ENCODE results near the gene RFLNA. TPM values are rescaled to one million over a fixed set of nuclear protein-coding genes. Genes with fewer than 3 reads are reported as not detected.

RFLNA gene
- total and polyA plus RNA-seq, 2 donors (not counting 1 experiment from before 2014, with no cell fraction given): not detected

GRCh38 chr12:124326871-124327270 lies 32.0 kb downstream of the RFLNA start:
- TF ChIP-seq EZH2 (IDR thresholded peaks at IDR 0.05; ENCODE audit: borderline replicate concordance, insufficient read depth, low read depth, low read length, poor library complexity, severe bottlenecking): no peak
- no peak for TF ChIP-seq CTCF (IDR thresholded peaks at IDR 0.05)
- no peak overlapping the region for H3K4me2 ChIP-seq (replicated peaks; ENCODE audit: low read depth, low read length, poor library complexity, severe bottlenecking)
- H3K27ac Mint-ChIP-seq: no peak overlapping the region
- H2AFZ ChIP-seq (ENCODE audit: insufficient read depth, low read depth, low read length, poor library complexity, severe bottlenecking): no peak overlapping the region
- H3K4me3 ChIP-seq (ENCODE audit: control extremely low read depth in 1 of 5, extremely low read depth in 1 of 5, insufficient read depth in 1 of 5, low read depth in 2 of 5, low read length in 4 of 5): no peak overlapping the region
- no peak overlapping the region for H3K27ac ChIP-seq (ENCODE audit: low read length in 2 of 2)
- ChIA-PET CTCF (no interaction called here), POLR2A (no interaction called here)
- intact Hi-C loops (cut with micrococcal nuclease): no loop called here
- H3K4me3 Mint-ChIP-seq: no peak overlapping the region
- H3K9me3 Mint-ChIP-seq (ENCODE audit: insufficient read depth): peaks cover 4% of the 10 kb centered on the region
- H3K9me3 ChIP-seq (ENCODE audit: control extremely low read depth in 1 of 3, control insufficient read depth in 2 of 3, insufficient read depth in 1 of 3, low read length in 2 of 3): peaks cover 0 to 41% (median 13%) of the 10 kb centered on the region in 3 donors
- H3K9ac ChIP-seq (ENCODE audit: low read length): no peak overlapping the region
- peaks cover 0 to 43% of the 10 kb centered on the region in 2 experiments for H3K36me3 ChIP-seq (replicated peaks in 1 of 2; ENCODE audit: control extremely low read depth in 1 of 2, control insufficient read depth in 1 of 2, extremely low read depth in 1 of 2, insufficient read depth in 2 of 2, low read length in 1 of 2)
- ATAC-seq (ENCODE audit: low read depth) (no peak), DNase-seq (no peak)
- no peaks in the 10 kb centered on the region for H3K27me3 Mint-ChIP-seq
- 96% methylated on average over 9 of the region's 9 CpGs for WGBS (ENCODE audit: insufficient coverage)
- H4K20me1 ChIP-seq (ENCODE audit: control insufficient read depth, insufficient read depth, low read length, poor library complexity, severe bottlenecking): no peaks in the 10 kb centered on the region
- no peaks in the 10 kb centered on the region for H3K79me2 ChIP-seq (ENCODE audit: control insufficient read depth, insufficient read depth, low read length)
- no peaks in the 10 kb centered on the region for H3K4me1 Mint-ChIP-seq
- no peaks in the 10 kb centered on the region for H3K4me1 ChIP-seq (ENCODE audit: control insufficient read depth in 2 of 2, insufficient read depth in 2 of 2, low read length in 2 of 2)
- no peaks in the 10 kb centered on the region for H3K27me3 ChIP-seq (replicated peaks in 1 of 4; ENCODE audit: control extremely low read depth in 1 of 4, control insufficient read depth in 3 of 4, insufficient read depth in 4 of 4, low read length in 3 of 4)

- H3K36me3 ChIP-seq (replicated peaks in 1 of 2; ENCODE audit: control extremely low read depth in 1 of 2, control insufficient read depth in 1 of 2, extremely low read depth in 1 of 2, insufficient read depth in 2 of 2, low read length in 1 of 2): peaks cover 0 to 49% of the 10 kb centered on the region in 2 experiments
- H3K27ac ChIP-seq (ENCODE audit: low read length in 2 of 2): no peak overlapping the region
- H3K9me3 ChIP-seq (ENCODE audit: control extremely low read depth in 1 of 3, control insufficient read depth in 2 of 3, insufficient read depth in 1 of 3, low read length in 2 of 3): peaks cover 0 to 37% (median 13%) of the 10 kb centered on the region in 3 donors
- no peaks in the 10 kb centered on the region for H3K4me1 Mint-ChIP-seq
- 93% methylated on average over 8 of the region's 18 CpGs for WGBS (ENCODE audit: insufficient coverage)
- H3K4me1 ChIP-seq (ENCODE audit: control insufficient read depth in 2 of 2, insufficient read depth in 2 of 2, low read length in 2 of 2): no peaks in the 10 kb centered on the region
- DNase-seq (no peak), ATAC-seq (ENCODE audit: low read depth) (no peak)
- H3K79me2 ChIP-seq (ENCODE audit: control insufficient read depth, insufficient read depth, low read length): no peaks in the 10 kb centered on the region
- H3K9me3 Mint-ChIP-seq (ENCODE audit: insufficient read depth): peaks cover 4% of the 10 kb centered on the region
- intact Hi-C loops (cut with micrococcal nuclease): no loop called here
- TF ChIP-seq EZH2 (IDR thresholded peaks at IDR 0.05; ENCODE audit: borderline replicate concordance, insufficient read depth, low read depth, low read length, poor library complexity, severe bottlenecking) (no peak), CTCF (IDR thresholded peaks at IDR 0.05) (no peak)
- H2AFZ ChIP-seq (ENCODE audit: insufficient read depth, low read depth, low read length, poor library complexity, severe bottlenecking): no peak overlapping the region
- H3K9ac ChIP-seq (ENCODE audit: low read length): no peak overlapping the region
- H3K4me2 ChIP-seq (replicated peaks; ENCODE audit: low read depth, low read length, poor library complexity, severe bottlenecking): no peak overlapping the region
- H3K27ac Mint-ChIP-seq: no peak overlapping the region
- H3K4me3 ChIP-seq (ENCODE audit: control extremely low read depth in 1 of 5, extremely low read depth in 1 of 5, insufficient read depth in 1 of 5, low read depth in 2 of 5, low read length in 4 of 5): no peak overlapping the region
- no peaks in the 10 kb centered on the region for H4K20me1 ChIP-seq (ENCODE audit: control insufficient read depth, insufficient read depth, low read length, poor library complexity, severe bottlenecking)
- no peaks in the 10 kb centered on the region for H3K27me3 ChIP-seq (replicated peaks in 1 of 4; ENCODE audit: control extremely low read depth in 1 of 4, control insufficient read depth in 3 of 4, insufficient read depth in 4 of 4, low read length in 3 of 4)
- ChIA-PET CTCF (no interaction called here), POLR2A (no interaction called here)
- no peaks in the 10 kb centered on the region for H3K27me3 Mint-ChIP-seq
- no peak overlapping the region for H3K4me3 Mint-ChIP-seq
Measured at GRCh38 chr12:124327362-124328043, 32.6 kb downstream of the RFLNA start.
